B cell (primary cell): ENCODE measurements around the gene IFT74.

Source experiments
- CTCF ChIP-seq: fragments of 200-600 bp; IDR thresholded peaks from one replicate; pipeline ENCODE4 v1.8.0; 2022; ENCODE audit warnings: antibody characterized with exemption, mild to moderate bottlenecking
- EZH2 ChIP-seq: IDR thresholded peaks from 2 replicates; pipeline ENCODE4 v1.6.1; 2012; ENCODE audit warnings: borderline replicate concordance, low read depth, mild to moderate bottlenecking, moderate library complexity, low read length; ENCODE audit not compliant: insufficient read depth, poor library complexity, severe bottlenecking

- TF ChIP-seq CTCF, result no peak
- no peak for TF ChIP-seq EZH2
Measured at GRCh38 chr9:26928902-26929495, 27.2 kb upstream of the IFT74 start.
